Panc1 (cell line): ENCODE data around the gene RIOK2.

ENCODE experiments used
- POLR2AphosphoS5 ChIP-seq: IDR thresholded peaks from 2 replicates; pipeline ENCODE4 v1.6.1; 2012; ENCODE audit warnings: mild to moderate bottlenecking, low read depth, low read length, moderate library complexity
- TCF7L2 ChIP-seq: IDR thresholded peaks from 2 replicates; pipeline ENCODE4 v1.6.1; 2011; ENCODE audit warnings: mild to moderate bottlenecking, low read depth, low read length, inconsistent platforms
- TF ChIP-seq, protein P1 (sequence below): fragments of 450-650 bp; IDR thresholded peaks from 2 replicates; pipeline ENCODE4 v1.5.1; 2017; ENCODE audit warnings: mild to moderate bottlenecking
- TF ChIP-seq, protein P2 (sequence below), 2 experiments: IDR thresholded peaks; 2 replicates each; pipeline ENCODE4 v1.6.1; 2011 to 2012; ENCODE audit warnings: low read depth in 2 of 2, control low read depth in 1 of 2, low read length in 1 of 2, mild to moderate bottlenecking in 1 of 2, moderate library complexity in 1 of 2; ENCODE audit not compliant: insufficient read depth in 1 of 2

DNA sequence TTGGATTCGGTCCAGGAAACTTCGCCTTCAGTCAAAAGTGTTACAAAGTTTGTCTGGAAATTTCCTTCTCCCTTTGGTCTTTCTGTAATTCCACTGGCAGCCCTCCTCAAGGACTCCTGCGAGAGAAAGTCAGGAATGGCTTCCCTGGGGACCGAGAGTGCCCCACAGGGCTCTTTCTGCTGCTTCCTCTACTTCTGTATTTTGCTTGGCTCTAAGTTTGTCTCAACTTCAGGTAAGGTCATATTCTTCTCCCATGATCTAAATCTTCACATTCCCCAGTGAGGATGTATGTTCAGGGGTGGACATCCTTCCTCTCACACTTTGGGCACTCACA, 10.3 kb upstream of the RIOK2 start:
- TF ChIP-seq, protein P1, sequence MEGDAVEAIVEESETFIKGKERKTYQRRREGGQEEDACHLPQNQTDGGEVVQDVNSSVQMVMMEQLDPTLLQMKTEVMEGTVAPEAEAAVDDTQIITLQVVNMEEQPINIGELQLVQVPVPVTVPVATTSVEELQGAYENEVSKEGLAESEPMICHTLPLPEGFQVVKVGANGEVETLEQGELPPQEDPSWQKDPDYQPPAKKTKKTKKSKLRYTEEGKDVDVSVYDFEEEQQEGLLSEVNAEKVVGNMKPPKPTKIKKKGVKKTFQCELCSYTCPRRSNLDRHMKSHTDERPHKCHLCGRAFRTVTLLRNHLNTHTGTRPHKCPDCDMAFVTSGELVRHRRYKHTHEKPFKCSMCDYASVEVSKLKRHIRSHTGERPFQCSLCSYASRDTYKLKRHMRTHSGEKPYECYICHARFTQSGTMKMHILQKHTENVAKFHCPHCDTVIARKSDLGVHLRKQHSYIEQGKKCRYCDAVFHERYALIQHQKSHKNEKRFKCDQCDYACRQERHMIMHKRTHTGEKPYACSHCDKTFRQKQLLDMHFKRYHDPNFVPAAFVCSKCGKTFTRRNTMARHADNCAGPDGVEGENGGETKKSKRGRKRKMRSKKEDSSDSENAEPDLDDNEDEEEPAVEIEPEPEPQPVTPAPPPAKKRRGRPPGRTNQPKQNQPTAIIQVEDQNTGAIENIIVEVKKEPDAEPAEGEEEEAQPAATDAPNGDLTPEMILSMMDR, result no peak
- no peak for TF ChIP-seq TCF7L2
- TF ChIP-seq POLR2AphosphoS5, result no peak
- TF ChIP-seq, protein P2, sequence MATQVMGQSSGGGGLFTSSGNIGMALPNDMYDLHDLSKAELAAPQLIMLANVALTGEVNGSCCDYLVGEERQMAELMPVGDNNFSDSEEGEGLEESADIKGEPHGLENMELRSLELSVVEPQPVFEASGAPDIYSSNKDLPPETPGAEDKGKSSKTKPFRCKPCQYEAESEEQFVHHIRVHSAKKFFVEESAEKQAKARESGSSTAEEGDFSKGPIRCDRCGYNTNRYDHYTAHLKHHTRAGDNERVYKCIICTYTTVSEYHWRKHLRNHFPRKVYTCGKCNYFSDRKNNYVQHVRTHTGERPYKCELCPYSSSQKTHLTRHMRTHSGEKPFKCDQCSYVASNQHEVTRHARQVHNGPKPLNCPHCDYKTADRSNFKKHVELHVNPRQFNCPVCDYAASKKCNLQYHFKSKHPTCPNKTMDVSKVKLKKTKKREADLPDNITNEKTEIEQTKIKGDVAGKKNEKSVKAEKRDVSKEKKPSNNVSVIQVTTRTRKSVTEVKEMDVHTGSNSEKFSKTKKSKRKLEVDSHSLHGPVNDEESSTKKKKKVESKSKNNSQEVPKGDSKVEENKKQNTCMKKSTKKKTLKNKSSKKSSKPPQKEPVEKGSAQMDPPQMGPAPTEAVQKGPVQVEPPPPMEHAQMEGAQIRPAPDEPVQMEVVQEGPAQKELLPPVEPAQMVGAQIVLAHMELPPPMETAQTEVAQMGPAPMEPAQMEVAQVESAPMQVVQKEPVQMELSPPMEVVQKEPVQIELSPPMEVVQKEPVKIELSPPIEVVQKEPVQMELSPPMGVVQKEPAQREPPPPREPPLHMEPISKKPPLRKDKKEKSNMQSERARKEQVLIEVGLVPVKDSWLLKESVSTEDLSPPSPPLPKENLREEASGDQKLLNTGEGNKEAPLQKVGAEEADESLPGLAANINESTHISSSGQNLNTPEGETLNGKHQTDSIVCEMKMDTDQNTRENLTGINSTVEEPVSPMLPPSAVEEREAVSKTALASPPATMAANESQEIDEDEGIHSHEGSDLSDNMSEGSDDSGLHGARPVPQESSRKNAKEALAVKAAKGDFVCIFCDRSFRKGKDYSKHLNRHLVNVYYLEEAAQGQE (IDR thresholded peaks at IDR 0.05; ENCODE audit: insufficient read depth in 1 of 2, low read depth in 2 of 2, low read length in 1 of 2), result no peak
